Stimulated activated CD8-positive, alpha-beta memory T cell treated with anti-CD3 and anti-CD28 coated beads, Interleukin-12 subunit alpha, Interleukin-12 subunit beta, amount 100 ng/mL, for 4 hours (primary cell): ENCODE data around the gene CNTN4.

ENCODE experiments used
- DNase-seq: peaks from one replicate; pipeline ENCODE4 v3.0.0-alpha.2; 2020; ENCODE audit warnings: low read depth

Gene CNTN4

DNA sequence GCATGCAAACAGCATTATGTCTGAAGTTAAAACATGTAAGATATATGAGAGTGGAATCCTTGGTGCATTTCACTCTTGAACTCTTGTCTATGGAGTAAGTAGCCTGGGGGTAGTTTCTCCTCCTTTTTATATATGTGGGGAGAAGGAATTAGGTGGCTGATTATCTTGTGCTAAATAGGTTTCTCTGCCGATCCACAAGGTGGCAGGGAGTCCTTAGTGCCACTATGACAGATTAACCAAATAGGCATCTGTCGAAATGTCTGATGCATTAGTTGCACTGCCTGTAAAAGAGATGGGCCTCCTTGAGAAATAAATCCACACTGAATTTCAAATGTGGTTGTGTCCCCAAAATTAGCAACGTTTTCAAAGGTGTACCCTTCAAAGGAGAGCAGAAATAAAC is 170.1 kb downstream of the CNTN4 start:
- no peak for DNase-seq

DNA sequence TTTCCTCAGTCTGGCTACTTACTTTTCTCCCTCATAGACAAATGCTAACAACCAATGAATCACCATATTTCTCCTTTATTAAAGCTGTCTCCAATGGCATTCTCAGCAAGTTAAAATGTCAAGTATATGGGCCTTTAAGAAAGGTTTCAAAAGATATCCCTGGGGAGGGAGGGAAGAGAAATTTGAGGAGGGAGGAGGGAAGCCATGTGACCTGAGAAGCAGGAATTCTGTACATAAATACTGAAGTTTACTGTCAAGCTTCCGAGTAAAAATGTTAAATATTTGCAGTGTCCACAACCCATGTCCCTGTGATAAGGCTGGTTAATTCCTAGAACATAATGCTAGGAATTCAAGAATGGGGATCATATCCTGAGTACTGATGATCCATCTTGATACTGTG is 175.9 kb downstream of the CNTN4 start:
- DNase-seq: no peak

DNA sequence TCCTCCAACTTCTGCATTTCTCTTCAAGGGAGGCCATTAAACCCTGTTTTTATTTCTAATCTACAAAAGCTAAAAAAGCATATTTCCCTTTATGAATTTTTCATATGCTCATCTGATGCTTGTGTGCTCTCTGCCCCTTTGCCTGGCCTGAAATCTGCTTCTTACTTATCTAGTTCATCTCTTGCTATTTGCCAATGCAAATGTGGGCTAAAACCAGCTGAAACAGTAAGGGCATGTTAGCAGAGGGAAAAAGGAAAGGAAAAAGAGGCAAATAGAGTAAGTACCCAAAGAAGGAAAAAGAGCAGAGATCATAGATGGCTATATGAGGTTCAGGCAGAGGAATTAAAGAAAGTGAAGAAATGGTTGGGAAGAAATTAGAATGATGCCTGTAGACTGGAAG is 185.2 kb downstream of the CNTN4 start:
- DNase-seq: no peak

DNA sequence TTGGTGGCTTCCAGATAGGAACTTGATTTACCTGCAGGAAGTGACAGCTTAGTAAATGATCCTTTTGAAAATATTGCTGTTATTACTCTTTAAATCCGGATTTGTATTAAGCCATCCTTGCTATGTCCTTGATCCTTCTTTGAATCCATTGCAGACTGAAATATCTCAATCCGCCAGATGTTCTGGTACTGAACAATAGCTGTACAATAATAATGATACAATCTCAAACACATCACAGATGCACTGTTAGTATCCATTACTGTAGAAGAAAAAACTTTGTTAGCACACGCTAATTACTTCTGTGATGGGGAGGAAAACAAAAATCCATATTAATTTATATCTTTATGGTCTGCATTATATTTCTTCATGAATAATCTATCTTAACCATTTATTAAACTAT is 202.3 kb downstream of the CNTN4 start:
- no peak for DNase-seq

DNA sequence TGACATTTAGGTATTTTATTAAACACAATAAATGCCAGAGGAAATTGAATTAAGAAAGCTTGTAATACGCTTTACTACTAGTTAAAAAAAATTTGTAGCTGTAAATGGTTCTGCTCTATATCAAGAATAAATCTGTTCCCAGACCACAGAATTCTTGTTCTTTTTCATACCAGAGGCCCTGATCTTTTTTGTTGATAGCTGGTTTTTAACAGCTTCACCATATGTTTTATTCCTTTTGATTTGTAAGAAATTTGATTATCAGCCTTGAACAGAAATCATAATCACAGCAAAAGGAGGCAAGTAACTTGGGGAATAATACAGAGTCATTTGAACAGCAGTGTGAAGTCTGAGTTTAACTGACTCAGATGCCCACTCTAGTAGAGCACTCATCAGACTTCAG is 202.7 kb downstream of the CNTN4 start:
- no peak for DNase-seq

DNA sequence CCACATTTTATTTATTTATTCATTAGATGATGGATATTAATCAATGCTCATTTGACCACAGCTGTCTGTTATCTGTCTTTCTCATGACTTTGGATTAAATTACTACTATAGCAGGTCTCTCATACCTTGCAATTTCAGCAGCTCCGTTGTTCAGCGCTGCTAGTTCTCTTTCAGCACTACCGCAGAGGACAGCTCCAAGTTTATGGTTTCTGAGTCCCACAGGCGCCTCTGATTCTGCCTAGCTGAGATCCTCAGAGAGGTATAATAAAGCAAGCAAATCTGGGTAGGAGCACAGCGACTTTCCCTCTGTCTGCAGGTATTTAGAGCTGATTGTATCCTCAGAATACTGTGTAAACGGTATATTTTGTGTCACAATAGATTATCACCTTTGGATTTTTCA is 204.9 kb downstream of the CNTN4 start:
- no peak for DNase-seq

DNA sequence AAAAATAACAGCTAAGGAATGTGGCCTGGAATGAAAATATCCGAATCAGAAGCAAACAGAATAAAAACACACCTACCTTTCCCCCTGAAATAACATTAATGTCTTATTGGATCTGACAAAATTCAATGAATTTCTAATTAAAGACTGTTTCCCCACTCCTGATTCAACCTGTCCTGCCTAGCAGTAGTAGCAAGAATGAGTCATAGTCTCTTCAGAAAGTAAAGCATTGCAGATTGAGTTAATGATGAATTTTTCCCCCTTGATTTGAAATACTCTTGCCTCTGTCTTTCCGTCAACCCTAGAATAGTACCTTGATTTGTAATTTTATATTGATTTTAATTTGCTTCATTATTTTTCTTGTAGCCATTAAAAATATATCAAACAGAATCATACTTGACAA is 212.4 kb downstream of the CNTN4 start:
- DNase-seq: no peak

DNA sequence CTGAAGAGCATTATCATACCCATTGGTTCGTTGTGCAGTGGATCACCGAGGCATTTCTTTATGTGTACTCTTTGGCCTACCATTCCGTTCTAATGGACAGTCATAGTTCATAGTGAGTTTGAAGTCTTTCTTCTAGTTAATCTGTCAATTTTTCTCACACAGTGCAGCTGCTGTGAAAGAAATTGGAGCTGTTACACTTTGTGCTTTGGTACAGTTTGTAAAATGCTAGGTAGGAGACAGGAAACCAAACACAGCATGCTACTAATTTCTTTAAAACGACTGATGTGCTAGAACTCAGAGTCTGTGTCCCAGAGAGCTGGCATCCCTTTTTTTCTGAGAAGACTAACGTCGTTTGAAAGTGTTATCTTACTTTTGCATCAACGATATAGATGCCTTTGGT is 218.9 kb downstream of the CNTN4 start:
- no peak for DNase-seq

DNA sequence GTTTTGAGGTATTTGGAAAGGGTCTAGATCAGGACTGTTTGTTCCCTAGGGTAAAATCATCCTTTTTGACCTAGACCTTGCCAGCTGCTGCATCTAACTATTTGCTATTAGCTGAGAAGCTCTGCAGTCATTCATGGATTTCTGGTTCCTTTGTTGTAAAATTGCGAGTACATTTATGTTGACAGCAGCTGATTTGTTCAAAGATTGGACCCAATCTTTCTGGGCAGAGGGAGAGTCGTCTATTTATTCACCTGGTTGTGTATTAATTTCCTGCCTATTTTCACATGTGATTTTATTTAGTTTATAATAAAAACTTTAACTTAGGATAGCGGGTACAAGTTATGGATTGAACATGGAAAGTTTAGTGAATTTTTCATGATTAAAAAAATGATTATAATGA is 236.3 kb downstream of the CNTN4 start:
- no peak for DNase-seq

DNA sequence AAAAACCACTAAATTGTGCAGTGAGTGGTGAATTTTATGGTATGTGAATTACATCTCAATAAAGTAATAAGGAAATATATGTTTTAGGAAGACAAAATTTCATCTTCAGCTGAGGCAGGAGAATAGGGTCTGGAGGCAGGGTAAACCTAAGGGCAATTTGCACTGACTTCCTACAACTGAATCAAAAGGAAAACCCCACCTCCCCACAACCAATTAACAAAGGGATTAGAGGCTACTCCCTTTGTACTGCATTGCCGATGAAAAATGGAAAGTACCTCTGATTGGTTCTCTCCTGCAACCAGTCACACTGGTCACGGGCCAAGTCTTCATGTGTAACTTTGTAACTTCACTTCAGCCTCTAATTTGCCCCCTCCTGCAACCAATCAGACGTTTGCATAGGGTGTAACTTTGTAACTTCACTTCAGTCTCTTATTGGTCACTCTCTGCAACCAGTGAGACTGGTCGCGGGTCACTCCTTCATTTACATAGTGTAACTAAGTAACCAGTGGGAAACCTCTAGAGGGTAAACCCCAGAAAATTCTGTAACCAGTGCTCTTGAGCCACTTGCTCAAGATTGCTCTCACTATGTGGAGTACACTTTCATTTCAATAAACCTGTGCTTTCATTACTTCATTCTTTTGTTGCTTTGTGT is 244.5 kb downstream of the CNTN4 start:
- DNase-seq: no peak

DNA sequence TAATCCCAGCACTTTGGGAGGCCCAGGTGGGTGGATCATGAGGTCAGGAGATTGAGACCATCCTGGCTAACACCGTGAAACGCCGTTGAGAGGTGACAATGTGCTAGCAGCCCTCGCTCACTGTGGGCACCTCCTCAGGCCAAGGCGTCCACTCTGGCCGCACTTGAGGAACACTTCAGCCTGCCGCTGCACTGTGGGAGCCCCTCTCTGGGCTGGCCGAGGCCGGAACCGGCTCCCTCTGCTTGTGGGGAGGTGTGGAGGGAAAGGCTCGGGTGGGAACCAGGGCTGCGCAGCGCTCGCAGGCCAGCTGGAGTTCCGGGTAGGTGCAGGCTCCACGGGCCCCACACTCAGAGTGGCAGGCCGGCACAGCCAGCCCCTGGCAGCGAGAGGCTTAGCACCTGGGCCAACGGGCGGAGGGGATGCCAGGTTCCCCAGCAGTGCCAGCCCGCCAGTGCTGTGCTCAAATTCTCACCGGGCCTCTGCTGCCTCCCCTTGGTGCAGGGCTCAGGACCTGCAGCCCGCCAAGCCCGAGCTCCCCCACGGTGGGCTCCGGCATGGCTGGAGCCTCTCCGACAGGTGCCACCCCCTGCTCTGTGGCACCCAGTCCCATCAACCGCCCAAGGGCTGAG is 253.6 kb downstream of the CNTN4 start:
- DNase-seq: no peak

DNA sequence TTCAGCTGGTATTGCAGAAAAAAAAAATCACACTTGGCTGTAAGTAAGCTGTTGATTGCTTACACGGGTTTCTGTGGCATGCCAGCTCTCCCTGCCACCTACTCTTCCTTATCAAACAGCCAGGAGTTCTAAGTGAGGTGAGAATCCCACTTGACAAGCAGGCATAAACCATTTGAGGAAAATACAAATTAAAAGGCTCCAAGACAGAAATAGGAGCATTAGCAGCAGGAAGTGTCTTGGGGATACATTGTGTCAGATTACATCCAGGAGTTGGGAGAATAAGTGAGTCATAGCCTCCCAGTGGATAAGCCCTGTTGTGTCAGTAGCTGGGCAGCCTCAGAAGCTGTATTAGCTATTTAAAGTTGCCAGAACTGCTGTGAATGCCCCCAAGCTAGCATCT is 256.0 kb downstream of the CNTN4 start:
- no peak for DNase-seq

DNA sequence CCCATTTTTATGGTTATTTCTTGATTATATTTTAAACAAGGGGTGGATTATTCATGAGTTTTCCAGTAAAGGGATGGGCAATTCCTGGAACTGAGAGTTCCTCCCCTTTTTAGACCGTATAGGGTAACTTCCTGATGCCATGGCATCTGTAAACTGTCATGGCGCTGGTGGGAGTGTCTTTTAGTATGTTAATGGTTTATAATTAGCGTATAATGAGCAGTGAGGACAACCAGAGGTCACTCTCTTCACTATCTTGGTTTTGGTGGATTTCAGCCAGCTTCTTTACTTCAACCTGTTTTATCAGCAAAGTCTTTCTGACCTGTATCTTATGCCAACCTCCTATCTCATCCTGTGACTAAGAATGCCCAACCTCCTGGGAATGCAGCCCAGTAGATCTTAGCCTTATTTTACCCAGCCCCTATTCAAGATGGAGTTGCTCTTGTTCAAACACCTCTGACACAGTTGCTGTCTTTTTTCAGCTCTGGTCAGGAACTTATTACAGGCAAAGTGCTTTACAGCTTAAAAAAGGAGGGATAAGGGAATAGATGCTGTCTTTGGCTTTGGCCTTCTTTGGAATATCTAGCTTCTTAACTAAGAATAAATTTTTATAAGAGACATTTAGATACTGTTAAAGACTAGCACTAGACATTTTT is 257.8 kb downstream of the CNTN4 start:
- DNase-seq: no peak

DNA sequence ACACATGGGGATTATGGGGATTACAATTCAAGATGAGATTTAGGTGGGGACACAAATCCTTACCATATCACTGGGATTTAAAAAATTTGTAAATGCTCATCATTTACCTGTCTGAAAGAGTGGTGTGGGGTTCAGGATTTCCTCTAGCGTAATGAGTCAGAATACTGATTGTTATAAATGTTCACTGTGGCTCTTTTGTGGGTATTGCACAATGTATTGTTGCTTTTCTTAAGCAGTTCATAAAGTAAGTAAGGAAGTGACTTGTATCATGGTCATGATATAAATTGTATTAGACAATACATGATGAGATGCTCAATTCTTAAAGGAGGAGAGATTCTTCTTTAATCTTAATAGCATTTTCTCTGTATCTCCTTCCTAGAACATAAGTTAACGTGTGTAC is 262.1 kb downstream of the CNTN4 start:
- DNase-seq: no peak

DNA sequence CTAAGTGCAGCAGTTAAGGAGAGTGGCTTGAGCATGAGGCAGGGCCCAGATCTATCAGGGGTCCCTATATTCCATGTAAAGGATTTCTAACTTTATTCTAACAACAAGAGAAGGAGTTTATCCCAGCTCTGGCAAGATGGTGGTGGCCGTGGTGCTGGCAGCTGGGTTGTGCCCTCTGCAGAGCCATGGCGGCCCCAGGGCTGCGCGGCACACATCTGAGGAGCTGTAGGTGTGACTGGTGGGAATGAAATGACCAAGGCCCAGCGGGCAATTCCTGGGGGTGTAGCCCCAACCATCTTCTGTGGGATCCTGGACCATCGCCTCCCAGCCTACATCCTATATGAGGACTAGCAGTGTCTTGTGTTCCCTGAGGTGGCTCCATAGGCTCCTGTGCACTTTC is 263.5 kb downstream of the CNTN4 start:
- DNase-seq: no peak

DNA sequence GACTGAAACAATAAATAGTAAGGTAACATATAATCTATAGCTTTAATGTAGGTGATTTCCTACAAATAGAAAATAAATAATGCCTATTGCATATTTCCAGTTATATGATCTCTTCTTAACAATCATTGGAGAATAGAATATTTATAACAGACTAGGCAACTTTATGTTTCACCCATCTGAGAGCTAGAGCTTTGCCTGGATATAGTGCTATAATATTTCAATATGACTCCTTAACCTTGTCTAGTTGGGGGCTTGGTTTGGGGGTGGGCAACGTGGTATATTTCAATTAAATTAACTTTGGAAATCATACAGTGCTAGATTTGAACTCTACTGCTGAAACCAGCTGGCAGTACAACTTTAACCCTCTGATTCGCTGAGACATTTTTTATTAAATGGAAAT is 265.2 kb downstream of the CNTN4 start:
- no peak for DNase-seq

DNA sequence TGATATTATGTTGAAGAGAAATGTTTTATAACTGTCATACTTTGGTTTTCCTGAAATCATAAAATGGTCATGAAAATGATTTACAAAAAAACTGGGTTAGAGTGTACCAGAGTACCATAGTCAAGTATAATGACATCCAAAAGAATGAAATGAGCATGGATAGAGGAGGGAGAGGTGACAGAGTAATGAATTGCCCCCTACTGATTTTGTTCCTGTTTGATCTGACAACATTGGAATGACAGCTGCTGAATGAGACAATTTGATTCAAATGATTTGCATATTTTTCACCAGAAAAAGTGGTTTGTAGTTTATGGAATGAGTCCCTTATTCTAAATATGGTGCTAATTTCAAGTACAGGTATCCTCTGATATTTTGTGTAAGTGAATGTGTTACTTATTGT is 271.7 kb downstream of the CNTN4 start:
- no peak for DNase-seq

DNA sequence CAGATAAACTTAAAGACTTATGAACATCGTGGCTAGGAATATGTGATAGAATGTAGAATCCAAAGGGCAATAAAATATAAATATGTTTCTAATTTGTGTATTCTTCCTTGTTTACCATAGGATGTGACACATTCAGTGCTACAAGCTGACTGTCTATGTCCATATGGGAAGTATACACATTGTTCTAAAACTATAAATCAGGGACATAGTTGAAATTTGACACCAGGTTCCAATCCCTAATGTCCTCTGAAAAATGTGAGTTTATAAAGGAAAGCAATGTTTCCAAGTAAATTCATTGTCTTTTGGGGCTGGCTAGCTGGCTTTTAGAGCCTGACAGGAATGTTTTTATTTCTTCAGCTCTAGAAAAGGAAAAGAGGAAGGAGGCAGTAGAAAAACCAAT is 273.6 kb downstream of the CNTN4 start:
- DNase-seq: no peak

DNA sequence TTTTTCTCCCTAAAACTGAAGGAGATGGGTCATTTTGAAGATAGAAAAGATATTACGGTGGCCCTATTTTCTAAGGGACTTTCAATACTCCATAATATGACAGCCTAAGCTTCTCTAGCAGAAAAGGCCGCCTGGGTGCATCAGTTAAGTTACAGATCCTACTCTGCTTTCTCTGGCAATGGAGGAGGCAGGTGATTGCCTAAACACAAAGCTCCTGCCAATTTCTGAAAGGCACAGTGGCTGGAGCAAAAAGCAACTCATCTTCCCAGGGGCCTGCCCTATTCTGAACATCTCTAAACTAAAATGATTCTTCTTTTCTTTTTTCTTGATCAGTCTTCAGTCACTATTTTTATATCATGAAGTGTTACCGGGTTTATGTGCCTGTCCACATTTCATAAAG is 276.7 kb downstream of the CNTN4 start:
- no peak for DNase-seq

DNA sequence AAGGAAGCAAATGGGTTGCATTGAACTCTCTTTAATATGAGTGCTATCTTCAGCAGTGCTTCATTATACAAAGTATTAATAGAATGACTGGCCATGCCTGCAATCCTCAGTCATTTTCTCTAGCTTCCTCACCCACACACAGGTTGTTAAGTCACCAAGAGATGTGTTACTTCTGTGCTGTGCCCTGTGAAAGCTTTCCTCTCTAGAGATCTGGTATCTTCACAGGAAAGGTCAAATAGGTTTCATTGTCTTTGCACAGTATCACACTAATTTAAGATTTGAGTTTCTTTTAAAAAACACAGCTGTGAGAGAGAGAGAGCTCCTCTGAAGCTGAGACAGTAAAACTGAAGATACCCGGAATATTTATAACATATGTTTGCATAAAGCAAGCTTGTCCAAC is 278.6 kb downstream of the CNTN4 start:
- DNase-seq: no peak

DNA sequence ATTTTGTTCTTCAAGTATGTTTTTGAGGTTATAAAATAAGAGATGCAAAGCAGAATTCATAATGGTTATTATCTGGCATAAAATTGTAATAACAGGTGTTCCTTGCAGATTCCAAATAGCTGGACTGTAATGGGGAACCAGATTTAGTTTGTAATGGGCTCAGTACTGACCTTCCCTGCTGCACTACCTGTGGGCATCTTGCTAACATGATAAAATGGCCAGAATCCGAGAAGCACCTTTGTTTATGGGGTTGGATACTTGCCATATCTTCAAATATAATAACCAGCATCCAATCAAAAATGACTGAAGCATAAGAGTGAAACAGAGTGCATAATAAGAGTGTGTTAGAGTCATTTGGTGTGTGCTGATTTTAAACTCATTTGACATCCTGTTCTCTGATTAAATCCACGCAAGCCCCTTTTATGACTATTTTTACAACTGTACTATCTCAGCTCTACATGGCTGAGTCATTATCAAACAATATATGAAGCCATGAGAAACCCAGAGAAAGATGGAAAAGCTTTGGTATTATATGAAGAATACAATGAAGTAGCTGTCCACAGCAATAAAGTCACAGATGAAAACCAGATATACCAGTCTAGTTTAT is 292.4 kb downstream of the CNTN4 start:
- DNase-seq: no peak

DNA sequence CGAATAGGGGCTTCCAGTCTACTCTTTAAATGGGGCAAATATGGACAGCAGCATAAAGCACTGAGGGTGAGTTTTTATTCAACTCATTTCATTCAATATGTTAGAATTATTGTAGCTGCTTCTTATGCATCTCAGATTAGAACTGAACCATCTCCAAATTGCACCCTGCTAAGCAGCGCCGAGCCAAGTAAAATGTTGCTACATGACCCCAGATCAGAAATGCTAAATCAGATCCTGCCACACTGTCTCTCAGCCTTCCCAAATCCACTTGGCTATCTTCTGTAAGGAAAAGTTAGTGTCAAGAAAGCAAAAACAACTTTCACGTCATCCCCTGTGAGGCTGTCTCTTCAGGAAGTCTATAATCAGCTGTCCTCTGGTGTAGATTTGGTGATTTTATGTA is 293.2 kb downstream of the CNTN4 start:
- no peak for DNase-seq

DNA sequence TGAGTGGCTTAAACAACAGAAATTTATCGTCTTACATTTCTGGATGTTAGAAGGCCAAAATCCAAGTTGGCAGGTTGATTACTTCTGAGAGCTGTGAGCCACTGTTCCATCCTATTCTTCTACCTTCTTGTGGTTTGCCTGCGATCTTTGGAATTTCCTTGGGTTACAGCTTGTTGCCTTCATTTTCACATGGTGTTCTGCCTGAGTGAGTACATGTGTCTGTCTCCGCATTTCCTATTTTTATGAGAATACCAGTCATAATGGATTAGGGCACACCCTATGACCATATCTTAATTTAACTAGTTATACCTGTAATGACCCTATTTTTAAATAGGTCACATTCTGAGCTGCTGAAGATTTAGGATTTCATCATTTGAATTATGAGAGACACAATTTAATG is 294.3 kb downstream of the CNTN4 start:
- DNase-seq: no peak

DNA sequence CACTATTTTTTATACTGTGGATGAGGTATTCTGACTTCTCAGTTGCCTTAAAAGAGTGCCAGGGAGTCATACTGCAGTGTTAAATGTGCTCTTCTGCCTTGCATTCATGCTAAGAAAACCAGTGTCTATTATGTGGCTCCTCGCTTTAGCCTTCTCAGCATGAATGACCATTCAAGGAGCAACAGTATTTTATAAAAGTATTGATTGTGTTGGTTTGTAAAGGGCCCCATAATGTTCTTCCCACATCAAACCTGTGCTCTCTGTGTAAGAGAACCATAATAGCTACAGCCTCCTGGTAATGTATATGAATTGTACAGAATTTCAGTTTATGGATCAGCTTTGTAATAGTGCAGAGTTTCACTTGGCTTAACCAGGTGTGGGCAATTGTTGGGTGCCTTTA is 316.4 kb downstream of the CNTN4 start:
- DNase-seq: no peak
